ENCODE data around the gene FHIP1B.

Gene FHIP1B

DNA sequence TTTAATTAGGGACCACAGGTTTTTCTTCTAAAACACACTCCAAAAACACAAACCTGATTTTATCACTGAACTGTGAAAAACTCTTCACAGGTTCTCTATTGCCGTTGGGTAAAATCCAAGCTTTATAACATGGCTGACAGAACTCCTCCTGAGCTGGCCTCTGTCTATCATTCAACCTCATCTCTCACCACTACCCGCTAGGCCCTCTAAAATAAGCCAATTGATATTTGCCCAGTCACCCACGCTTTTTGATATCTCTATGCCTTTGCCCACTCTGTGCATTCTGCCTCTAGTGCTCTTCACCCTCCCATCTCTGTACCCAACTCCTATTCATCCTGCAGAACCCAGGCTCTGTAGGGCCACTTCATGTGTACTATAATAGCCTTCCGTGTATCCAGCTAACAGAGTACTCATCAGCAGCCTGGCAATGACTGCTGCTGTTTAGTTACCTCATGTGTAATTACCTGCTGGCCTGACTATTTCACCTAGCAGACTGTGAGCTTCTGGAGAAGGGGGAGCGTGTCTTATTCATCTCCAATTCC, 3.4 kb upstream of the FHIP1B start:
- no peak for DNase-seq

DNA sequence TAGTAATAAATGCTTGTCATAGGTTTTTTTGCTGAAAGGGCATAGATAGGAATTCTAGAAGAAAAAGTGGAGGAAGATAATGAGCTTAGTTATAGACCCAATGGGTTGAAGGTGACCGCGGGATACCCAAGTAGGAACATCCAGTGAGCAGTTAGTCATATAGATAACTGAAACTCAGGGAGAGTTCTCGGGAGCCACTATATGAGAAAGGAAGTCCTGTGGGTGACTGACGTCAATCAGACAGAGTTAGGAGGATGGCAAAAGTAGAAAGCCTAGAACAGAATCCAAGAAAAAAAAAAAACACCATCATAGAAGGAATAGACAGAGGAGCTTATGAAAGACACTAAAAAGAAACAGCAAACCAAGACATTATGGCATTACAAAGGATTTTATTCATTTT, 2.8 kb upstream of the FHIP1B start:
- no peak for DNase-seq

DNA sequence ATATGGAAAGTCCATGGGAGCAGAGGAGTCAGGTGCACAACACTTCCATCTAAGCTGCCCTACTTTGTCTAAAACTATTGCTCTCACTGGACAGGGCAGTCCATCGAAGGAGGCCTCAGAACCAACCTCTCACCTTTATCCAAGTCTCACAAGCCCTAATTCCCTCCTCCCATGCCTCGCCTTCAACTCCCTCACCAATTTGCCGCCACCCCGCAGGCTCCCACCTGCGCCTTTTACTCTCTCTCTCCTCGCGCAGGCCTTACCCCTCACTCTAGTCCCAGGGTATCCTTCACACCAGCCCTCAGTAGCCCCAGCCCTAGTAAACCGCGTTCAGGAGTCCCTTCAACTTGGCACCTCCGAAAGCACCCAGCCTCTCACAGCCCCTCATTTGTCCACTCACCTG, 451 bp downstream of the FHIP1B start:
- no peak for DNase-seq

DNA sequence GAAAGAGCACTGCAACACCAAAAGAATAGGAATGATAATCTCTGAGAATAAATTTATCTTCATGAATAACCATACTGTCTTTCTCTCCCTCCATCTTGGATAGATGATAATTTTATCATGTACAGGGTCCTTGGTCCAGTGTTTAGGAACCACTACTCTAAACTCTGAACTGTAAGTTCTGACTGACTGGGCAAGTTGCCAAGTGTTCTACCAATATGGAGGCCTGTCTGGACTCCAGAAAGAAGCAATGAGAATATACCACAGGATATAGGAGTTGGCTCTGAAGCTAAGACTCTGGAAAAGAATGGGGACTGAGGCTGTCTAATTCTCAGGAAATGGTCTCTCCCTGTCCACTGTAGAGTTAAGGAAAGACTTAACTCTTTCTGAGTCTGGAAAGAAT, 1.5 kb downstream of the FHIP1B start:
- no peak for DNase-seq

DNA sequence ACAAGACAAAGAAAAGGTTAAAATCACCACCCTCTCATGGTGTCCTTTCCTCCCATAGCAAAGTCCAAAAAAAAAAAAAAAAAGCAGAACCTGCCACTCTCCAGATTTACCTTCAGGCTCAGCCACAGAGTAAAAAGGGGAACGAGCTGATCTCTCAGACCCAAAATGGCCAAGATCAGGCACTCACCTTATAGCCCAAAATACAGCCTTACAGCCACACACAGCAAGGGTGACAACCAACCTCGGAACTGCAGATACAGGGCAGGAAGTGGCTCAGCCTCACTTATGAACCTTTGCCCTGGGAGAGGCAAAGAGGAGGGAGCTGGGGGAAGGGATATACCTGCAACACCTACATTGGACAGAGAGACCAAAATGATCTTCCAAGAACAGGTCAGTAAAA, 4.5 kb downstream of the FHIP1B start:
- DNase-seq, result no peak

DNA sequence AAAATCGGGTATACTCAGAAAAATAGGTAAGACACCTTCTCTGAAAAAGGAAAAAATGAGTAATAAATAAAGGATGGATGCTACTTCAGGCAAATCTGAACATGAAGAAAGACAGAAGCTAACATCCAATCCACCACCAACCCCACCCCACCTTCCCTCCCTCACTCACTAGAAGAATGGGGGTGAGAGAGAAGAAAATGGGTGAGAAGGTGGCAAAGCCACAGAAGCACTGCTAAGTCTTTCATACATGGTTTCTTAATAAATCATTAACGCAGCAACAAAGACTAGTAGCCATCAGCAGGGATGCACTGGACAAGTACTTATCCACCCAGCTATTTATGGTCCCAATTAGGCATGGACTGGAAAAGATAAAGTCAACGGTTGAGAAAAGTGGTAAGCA, 5.9 kb downstream of the FHIP1B start:
- no peak for DNase-seq

DNA sequence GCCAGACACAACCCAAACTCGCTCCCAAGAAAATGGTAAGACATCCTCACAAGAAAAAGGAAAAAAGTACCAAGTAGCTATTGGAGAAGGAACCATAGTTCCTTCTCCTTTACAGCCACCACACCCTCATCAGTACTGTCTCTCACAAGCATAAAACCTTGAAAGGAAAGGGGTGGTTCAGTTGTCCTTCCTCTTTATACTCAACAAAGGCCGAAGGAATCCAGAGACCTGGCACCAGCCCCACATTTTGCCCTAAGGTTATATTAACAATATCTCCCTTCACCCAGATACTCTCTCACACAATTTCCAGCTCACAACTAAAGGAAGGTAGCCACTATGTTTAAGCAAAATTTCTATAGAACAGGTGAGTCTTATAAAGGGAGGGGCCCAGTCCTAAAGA, 8.5 kb downstream of the FHIP1B start:
- DNase-seq, result no peak

DNA sequence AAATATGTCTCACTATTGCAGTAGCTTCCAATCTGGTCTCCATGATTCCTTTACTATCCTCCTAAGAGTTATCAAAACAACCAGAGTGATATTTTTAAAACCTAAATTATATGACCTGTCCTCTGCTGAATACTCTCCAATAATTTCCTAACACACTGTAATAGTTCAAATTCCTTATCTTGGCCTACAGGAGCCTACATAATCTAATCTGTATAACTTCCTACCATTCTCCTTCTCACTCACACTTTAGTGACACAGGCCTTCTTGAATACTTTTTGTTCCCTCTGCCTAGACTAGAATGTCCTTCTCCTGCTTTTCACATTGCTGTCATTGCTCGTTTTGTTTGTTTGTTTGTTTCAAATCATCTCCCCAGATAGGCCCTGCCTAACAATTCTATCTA, 9.4 kb downstream of the FHIP1B start:
- DNase-seq, result no peak

DNA sequence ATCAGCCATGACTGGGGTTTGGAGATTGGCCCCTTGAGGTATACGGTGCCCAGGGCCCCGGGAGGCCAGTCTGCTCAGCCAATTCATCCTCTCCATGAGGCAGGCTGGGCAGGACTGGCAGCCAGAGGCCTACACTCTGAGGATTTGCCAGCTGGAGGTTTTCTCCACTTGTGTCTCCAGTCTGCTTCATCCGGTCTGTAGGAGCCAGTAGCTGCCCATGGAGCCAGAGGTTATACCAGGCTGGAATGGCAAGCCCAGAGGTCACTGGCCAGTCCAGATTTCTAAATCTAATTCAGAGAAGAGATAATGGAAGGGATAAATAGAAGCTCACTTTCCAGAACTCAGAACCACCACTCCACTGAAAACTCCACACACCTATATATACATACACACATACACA, 10.0 kb downstream of the FHIP1B start:
- DNase-seq, result no peak

DNA sequence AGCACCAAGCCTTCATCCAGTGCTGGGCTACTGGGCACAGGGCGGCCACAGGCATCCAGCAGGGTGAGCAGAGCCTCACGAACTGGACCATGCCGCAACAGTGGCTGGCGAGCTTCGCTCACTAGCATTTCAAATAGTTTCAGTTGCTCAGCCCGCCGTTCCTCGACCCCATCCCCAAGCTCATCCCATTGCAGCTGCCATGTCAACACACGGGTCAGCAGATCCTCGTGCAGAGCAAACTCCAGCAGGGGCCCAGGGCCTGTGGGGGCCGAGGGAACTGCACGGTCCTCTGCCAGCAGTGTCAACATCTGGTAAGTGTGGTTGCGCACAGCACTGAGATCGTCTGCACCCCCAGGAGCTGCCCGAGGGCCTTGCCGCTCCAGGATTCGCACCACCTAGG, 10.6 kb downstream of the FHIP1B start:
- no peak for DNase-seq

DNA sequence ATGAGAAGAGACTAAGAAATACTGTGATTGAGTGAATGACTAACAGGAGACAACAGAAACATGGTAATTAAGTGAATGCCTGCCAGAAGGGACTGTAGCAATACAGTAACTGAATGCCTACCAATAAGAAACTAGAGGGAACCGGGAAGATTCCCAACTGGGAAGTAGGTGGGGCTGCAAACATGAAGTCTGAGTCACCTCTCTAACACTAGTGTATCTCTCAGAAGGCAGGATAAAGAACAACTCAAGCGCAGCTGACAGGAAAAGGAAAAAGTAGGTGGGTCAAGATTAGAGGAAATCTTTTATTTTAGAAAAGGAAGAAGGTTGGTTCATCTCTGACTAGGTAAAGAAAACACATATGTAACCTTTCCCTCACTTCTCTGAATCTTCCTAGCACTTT, 15.1 kb downstream of the FHIP1B start:
- no peak for DNase-seq

DNA sequence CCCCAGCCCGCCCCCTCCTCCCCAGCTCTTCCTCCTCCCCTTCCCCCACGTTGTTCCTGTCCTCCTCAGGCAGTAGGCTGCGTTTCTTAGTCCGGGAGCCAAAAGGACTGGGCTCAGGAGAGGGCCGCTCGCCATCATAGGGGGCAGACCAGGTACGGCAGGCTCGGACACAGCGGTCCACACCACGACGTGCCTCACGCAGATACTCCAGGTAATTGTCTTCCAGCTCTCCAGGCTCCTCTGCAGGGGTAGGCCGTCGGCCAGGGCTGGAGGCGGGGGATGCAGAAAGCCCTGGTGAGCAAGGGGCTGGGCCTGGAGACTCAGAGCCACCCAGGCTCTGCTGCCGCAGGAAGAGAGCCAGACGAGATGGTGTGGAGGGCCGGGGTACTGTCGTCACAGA, 16.7 kb downstream of the FHIP1B start:
- no peak for DNase-seq

DNA sequence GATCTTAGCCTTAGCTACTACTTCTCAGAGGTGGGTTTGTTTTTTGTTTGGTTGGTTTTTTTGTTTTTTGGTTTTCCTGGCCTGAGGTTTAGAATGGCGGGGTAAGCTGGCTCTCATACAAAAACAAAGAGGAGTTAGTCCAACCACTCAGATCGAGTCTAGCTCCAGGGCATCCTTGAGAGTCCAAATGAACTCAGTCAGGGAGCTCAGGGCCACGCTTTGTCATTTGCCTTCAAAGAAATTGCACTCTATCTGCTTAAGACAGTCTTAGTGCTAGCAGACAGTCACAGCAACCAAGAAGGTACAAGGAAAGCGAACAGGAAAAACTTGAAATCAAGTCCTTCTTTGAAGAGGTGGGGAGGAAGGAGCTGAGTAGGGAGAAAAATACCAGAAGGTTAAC, 17.9 kb downstream of the FHIP1B start:
- DNase-seq, result no peak

DNA sequence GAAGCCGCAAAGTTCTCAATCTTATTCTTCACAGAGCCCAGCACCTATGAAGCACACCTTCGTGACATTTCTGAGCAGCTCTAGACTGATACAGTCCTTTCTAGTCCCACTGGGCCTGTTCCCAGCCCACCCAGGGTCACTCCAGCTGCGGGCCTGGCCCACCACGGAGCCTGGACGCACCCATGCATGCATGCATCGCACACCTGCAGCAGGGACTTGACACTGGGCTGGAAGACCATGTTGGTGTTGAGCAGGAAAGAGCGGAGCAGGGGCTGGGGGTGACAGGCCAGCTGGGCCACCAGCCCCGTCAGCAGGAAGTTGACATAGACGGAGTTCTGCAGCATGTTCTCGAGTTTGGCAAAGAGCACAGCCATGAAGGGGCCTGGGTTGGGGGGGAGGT, 19.9 kb downstream of the FHIP1B start:
- DNase-seq, result no peak

DNA sequence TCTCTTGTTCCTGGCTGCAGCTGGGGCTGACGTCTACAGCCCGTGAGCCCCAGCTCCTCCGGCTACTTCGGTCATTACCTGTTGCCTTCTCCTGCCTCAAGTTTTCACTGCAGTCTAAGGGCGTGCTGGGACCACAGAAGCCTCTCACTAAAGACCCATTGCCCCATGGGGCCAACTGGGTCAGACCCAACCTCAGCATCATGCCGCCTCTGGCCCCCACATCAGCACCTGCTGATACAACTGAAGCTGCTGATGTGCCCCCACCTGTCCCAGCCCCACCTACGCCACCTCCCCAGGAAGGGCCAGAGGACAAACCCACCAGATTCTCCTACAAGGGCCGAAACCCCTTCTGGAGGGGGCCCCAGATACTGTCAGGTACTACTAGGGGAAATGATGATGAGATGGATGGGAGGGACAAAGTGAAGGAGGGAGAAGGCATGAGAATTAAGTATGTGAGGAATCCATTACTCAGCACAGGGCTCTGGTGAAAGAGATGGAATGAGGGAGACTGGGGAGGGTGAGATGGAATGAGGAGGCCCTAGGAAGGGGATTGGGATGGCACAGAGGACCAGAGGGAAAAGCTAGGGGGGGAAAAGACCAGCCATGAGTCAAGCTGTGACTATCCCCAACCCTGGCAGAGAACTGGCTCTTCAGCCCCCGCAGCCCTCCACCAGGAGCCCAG, 24.0 kb downstream of the FHIP1B start:
- no peak for DNase-seq

DNA sequence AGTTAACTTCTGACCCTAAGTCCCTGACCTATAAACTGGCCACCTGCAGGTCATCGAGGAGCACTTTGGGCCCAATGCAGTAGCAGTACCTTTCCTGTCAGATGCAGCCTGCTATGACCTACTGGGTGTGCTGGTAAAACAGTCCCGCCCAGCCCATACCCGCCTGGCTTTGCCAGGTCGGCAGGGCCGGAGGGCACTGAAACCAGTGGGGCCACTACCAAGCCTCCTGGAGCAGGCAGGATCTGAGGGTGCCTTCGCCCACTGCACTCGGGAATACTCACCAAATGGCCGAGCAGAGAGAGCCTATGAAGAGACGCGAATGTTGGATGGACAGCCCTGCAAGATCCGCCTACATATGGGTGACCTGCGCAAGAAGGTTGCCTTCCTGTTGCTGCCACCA, 24.6 kb downstream of the FHIP1B start:
- no peak for DNase-seq

DNA sequence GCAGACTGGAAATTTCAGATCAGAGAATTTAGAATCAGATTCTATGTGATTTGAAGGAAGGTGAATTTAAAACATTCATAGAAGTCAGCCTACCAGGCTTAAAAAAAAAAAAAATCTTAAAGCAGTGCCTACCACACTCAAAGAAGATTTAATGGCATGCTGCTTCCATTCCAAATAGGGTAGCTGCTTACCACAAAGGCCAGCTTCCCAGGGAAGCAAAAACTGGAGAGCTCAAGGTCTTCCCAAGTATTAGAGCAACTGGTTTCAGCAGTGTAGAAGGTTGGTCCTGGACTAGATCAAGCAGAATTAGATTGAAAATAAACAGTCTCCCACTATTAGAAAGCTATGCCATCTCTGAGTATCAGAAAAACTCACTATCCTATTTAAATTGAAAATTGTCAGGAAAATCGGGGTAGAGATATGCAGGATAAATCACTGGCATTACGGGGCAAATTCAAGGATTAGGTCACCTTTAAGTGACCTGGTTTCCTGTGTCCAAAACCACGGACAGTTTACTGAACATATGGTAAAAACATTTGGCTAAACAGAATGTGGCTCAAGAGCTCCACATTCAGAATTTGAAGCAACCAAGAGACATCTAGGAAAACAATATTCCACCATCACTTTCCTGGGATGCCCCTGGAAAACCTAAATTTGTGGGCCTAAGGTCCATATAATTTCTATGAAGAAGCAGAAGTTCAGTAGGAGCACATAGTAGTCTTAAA, 27.8 kb downstream of the FHIP1B start:
- no peak for DNase-seq

DNA sequence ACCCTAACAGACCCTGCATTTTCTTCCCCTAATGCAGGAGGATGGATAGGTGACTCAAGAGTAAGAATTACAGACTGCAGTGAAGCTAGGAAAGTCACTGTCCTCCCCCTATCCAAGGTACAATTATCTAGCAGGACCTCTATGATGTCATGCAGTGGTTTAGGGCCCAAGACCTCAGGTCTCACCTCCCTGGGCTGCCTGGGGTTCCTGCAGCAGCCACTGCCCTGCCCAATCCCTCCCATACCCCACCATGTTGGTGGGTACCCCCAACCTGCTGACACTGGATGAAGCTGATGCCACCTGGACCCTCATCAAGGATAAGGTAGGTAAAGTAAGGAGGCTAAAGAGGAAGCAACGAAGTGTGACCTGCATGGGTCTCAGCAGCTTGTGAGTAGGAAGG, 29.1 kb downstream of the FHIP1B start, which contains the start of gene C11orf42:
Gene C11orf42 (plus strand): TSS at position 192 of the 400 bp plus-strand sequence. CDS start 59 bp downstream, at position 251.
- no peak for DNase-seq

DNA sequence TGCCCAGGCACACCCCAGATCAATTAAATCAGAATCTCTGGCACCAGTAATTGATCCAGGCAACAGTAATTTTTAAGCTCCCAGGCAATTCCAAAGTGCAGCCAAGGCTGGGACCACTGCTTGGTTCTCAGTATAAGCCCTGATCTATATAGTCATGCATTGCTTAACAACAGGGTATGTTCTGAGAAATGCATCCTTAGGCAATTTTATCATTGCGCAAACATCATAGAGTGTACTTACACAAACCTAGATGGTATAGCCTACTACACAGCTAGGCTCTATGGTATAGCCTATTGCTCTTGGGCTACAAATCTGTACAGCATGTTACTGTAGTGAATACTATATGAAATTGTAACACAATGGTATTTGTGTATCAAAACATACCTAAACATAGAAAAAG, 29.7 kb downstream of the FHIP1B start:
- no peak for DNase-seq

DNA sequence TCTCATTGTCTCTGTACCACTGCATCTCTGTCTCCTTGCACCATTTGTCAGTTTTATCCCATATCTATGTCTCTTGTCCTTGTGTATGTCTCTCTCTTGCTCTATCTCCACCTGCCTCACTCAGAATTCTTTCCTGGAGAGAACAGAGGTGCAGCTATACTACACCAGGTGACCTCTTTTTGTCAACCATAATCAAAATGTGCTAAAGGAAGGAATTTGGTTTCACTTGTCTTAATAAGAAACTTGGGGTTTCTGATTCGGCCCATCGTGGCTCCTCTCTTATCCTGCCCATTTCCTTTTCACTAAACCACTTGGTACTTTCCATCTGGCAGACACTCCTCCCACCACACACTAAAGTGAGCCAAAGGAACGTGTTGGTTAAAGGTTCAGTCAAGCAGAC, 31.1 kb downstream of the FHIP1B start:
- DNase-seq, result no peak

DNA sequence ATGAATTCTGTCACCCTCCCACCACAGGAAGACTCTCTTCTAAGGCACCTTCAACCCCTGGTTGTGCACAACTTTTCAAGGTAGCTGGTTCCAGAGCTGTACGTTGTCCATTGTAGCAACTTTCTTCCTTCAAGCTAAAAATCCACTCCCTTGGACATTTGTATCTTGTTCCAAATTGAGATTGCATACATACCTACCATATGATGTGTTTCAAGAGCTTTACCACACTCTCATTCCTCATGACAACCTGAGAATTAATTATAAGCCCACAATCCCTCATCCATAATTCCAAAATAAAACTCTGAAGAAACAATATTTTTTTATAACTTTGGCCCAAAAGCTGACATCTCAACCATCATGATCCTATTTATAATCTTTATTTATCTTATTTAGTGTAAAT, 32.4 kb downstream of the FHIP1B start:
- DNase-seq, result no peak

DNA sequence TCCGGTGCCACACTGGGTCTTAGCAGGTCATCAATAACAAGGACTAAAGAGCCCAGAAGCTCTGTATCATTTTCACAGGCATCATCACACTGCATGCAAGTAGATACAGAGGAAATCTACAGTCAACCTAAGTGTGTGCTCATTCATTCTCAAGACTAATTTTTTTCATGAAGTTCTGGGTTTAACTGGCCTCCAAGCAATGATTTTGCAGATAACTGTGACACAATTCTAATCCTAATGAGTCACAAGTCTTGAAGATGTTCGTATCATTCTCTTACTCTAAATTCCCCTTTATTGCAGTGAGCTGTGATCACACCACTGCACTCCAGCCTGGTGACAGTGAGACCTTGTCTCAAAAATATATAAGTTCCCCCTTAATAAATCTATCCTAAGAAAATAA, 33.0 kb downstream of the FHIP1B start:
- DNase-seq, result no peak

DNA sequence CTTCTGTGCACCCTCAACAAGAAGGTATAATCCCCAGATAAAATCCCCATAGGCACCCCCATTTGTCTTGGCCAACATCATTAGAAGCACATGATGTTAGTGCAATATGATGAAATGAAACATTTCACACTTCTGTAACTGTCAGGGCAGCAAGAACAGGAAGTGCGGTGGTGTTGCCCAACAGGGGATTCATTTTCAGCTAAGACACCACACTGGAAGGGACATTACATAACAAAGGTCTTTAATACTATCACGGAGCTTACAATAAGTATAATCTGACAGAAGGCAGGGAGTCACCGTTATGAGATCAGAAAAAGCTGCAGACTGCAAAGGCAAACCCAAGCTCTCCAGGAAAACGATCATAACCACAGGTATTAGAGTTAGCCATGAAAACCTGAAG, 33.5 kb downstream of the FHIP1B start:
- no peak for DNase-seq

DNA sequence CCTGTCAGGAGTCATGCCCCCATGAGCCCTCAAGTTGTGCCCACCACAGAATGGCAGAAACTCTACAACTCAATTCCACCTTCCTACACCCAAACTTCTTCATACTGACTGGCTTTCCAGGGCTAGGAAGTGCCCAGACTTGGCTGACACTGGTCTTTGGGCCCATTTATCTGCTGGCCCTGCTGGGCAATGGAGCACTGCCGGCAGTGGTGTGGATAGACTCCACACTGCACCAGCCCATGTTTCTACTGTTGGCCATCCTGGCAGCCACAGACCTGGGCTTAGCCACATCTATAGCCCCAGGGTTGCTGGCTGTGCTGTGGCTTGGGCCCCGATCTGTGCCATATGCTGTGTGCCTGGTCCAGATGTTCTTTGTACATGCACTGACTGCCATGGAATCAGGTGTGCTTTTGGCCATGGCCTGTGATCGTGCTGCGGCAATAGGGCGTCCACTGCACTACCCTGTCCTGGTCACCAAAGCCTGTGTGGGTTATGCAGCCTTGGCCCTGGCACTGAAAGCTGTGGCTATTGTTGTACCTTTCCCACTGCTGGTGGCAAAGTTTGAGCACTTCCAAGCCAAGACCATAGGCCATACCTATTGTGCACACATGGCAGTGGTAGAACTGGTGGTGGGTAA, 35.1 kb downstream of the FHIP1B start, which contains the start of gene OR52W1:
Gene OR52W1 (plus strand): TSS at position 51 of the 637 bp plus-strand sequence. CDS start 0 bp downstream, at position 51.
- DNase-seq, result no peak
